ENCODE results near the gene SEMA5B. TPM values are rescaled to one million over a fixed set of nuclear protein-coding genes. Genes with fewer than 3 reads are reported as not detected.

Gene SEMA5B
- total and polyA plus RNA-seq, 2 donors: 2.2 to 10.8 TPM

DNA sequence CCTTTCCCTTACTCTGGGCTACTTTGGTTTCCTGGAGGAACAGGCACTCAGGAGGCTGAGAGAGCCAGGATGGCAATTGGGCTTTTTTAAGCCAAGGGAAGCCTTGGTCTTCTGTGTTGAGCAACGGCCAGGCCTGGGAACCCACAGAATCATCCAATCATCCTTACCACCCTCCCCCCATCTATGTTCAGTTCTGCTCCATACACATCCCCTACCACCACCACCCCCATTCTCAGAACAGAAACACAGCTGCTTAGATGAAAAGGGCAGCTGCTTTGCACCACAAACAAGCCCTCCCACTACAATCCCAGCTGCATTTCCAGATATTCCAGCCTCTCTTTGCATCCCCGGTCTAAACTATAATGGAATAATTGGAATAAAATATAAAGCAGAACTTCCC lies 21.0 kb downstream of the SEMA5B start:
- DNase-seq (ENCODE audit: extremely low spot score): no peak
- WGBS: 60% methylated on average over 2 of the region's 2 CpGs
- H3K27ac ChIP-seq (ENCODE audit: low read depth): no peak overlapping the region
- no peak overlapping the region for H3K4me3 ChIP-seq (ENCODE audit: low read depth, low read length)
- H3K36me3 ChIP-seq (ENCODE audit: insufficient read depth): no peaks in the 10 kb centered on the region
- H3K4me1 ChIP-seq (ENCODE audit: insufficient read depth): no peaks in the 10 kb centered on the region

DNA sequence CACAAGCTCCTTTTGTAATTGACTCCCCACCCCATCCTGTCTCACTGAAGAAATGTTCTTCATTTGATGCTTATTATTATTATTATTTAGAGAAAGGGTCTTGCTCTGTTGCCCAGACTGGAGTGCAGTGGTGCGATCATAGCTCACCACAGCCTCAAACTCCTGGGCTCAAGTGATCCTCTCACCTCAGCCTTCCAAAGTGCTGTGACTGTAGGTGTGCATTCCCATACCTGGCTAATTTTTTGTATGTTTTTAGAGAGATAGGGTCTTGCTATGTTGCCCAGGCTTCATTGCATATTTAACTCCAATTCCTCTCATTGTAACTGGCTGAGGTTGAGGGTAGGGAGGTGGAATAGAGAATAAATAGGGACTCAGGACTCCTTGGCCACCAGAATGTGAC lies 22.3 kb downstream of the SEMA5B start:
- Histone ChIP-seq H3K27ac (ENCODE audit: low read depth) (no peak overlapping the region), H3K4me1 (ENCODE audit: insufficient read depth) (no peaks in the 10 kb centered on the region), H3K4me3 (ENCODE audit: low read depth, low read length) (no peak overlapping the region), H3K36me3 (ENCODE audit: insufficient read depth) (no peaks in the 10 kb centered on the region)
- WGBS: 100% methylated on average over 1 of the region's 1 CpG
- DNase-seq (ENCODE audit: extremely low spot score): no peak

DNA sequence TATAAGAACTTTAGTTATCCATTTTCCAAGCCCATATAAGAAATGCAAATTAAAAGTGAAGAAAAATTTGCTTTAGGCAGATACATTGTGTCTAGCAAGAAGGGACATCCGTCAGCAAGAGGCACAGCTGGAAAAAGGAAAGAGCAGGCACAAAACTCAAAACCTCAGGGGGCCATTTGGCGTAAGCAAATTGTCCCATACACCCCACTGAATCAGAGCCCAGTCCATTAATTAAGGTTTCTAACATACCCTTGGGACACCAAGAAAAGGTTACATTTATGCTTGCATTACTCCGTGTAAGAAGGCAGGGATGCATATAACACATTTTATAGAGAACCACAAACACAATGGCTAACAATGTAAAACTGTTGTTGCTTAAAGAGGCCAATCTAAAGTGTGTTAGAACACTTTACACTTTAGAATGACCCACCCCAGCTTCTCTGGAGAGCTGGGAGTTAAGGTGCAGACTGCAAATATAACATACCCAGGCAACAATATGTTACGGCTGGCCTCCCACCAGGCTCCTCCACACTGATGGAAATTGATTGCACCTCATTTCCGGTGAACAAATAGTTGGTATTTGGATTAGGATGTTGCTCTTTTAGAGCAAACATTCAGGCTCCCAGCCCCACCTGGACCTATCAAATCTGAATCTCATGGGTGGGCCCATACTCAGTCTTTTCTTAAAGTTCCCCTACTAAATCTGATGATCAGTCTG lies 23.2 kb downstream of the SEMA5B start:
- Histone ChIP-seq H3K4me1 (ENCODE audit: insufficient read depth) (no peaks in the 10 kb centered on the region), H3K36me3 (ENCODE audit: insufficient read depth) (no peaks in the 10 kb centered on the region), H3K27ac (ENCODE audit: low read depth) (no peak overlapping the region), H3K4me3 (ENCODE audit: low read depth, low read length) (no peak overlapping the region)
- WGBS: 73% methylated on average over 5 of the region's 5 CpGs
- DNase-seq (ENCODE audit: extremely low spot score): no peak

- Histone ChIP-seq H3K4me3 (ENCODE audit: low read depth, low read length) (no peak overlapping the region), H3K4me1 (ENCODE audit: insufficient read depth) (no peaks in the 10 kb centered on the region), H3K27ac (ENCODE audit: low read depth) (no peak overlapping the region), H3K36me3 (ENCODE audit: insufficient read depth) (no peaks in the 10 kb centered on the region)
- WGBS: 83% methylated on average over 7 of the region's 7 CpGs
- no peak for DNase-seq (ENCODE audit: extremely low spot score)
Observed at GRCh38 chr3:123002749-123003497, 24.6 kb downstream of the SEMA5B start.

- no peak overlapping the region for H3K27ac ChIP-seq (ENCODE audit: low read depth)
- no peaks in the 10 kb centered on the region for H3K4me1 ChIP-seq (ENCODE audit: insufficient read depth)
- H3K4me3 ChIP-seq (ENCODE audit: low read depth, low read length): no peak overlapping the region
- H3K36me3 ChIP-seq (ENCODE audit: insufficient read depth): no peaks in the 10 kb centered on the region
- no peak for DNase-seq (ENCODE audit: extremely low spot score)
- WGBS: 77% methylated on average over 8 of the region's 8 CpGs
Observed at GRCh38 chr3:123002100-123002748, 25.3 kb downstream of the SEMA5B start.

DNA sequence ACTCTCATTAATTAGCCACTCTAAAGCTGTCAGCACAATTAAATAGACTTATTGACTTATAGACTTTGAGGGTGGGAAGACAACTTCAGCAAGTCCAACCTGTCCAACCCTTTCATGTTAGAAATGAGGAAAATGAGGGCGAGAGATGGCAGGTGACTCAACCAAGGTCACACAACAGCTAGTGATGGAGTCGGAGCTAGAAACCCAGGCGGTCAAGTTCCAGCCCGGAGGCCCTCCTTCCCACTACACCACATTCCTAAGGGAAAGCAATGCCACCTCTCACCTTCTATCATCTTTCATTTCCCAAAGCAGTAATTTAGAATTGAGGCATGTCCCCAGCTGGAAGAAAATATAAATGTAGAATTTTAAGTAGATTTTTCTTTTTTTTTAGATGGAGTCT lies 28.7 kb downstream of the SEMA5B start:
- Histone ChIP-seq H3K4me3 (ENCODE audit: low read depth, low read length) (no peak overlapping the region), H3K4me1 (ENCODE audit: insufficient read depth) (no peaks in the 10 kb centered on the region), H3K27ac (ENCODE audit: low read depth) (no peak overlapping the region), H3K36me3 (ENCODE audit: insufficient read depth) (no peaks in the 10 kb centered on the region)
- WGBS: 97% methylated on average over 4 of the region's 4 CpGs
- no peak for DNase-seq (ENCODE audit: extremely low spot score)

- WGBS: 97% methylated on average over 7 of the region's 7 CpGs
- no peak for DNase-seq (ENCODE audit: extremely low spot score)
- Histone ChIP-seq H3K27ac (ENCODE audit: low read depth) (no peak overlapping the region), H3K4me1 (ENCODE audit: insufficient read depth) (no peaks in the 10 kb centered on the region), H3K4me3 (ENCODE audit: low read depth, low read length) (no peak overlapping the region), H3K36me3 (ENCODE audit: insufficient read depth) (no peaks in the 10 kb centered on the region)
Observed at GRCh38 chr3:122998206-122998605, 29.4 kb downstream of the SEMA5B start.

DNA sequence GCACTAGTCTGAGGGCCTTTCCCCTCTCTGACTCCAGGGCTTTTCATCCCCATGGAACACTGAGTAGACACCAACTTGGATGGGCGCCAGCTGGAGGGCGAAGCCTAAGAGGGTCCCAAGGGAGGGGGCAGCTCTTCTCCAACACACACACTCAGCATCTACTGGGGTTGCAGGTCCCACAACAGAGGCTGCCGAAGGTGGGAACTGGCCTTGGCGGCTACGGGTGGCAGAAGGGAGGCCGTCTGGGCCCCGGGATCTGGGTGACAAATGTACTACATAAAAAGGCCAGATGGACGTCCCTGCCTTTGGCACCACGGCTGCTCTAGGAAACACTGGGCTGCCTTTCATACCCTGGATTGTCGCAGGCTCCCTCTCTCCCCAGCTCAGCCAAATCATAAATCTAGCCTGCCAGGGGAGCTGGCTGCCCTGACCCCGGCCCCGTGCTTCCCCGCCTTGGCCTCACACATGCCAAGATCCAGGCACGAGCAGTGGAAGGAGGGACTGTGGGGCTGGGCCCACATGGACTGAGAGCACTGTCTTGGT lies 31.5 kb downstream of the SEMA5B start:
- H3K4me3 ChIP-seq (ENCODE audit: low read depth, low read length): no peak overlapping the region
- H3K27ac ChIP-seq (ENCODE audit: low read depth): no peak overlapping the region
- H3K4me1 ChIP-seq (ENCODE audit: insufficient read depth): no peaks in the 10 kb centered on the region
- no peak for DNase-seq (ENCODE audit: extremely low spot score)
- H3K36me3 ChIP-seq (ENCODE audit: insufficient read depth): no peaks in the 10 kb centered on the region
- WGBS: 55% methylated on average over 14 of the region's 14 CpGs

DNA sequence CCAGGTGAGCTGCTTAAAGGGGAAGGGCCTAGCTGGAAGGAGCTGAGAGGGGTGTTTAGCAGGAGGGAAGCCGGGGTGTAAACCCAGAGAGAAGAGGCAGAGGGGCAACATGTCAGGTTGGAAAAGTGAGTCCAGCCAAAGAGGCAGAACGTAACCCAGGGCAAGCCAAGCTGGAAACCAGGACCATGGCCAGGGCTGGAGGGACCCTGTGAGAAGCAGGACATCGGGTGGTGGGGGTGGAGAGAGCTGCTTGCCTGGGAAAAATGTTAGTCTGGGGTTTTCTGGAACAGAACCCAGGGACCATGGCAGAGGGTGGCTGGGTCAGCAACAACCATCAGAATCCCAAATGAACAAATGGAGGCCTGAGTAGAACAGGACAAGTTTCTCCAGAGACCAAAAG lies 32.6 kb downstream of the SEMA5B start:
- Histone ChIP-seq H3K4me1 (ENCODE audit: insufficient read depth) (no peaks in the 10 kb centered on the region), H3K36me3 (ENCODE audit: insufficient read depth) (no peaks in the 10 kb centered on the region), H3K4me3 (ENCODE audit: low read depth, low read length) (no peak overlapping the region), H3K27ac (ENCODE audit: low read depth) (no peak overlapping the region)
- DNase-seq (ENCODE audit: extremely low spot score): no peak
- whole genome bisulfite sequencing: 95% methylated on average over 3 of the region's 3 CpGs

- 32% methylated on average over 18 of the region's 18 CpGs for WGBS
- no peak overlapping the region for H3K27ac ChIP-seq (ENCODE audit: low read depth)
- H3K36me3 ChIP-seq (ENCODE audit: insufficient read depth): no peaks in the 10 kb centered on the region
- no peaks in the 10 kb centered on the region for H3K4me1 ChIP-seq (ENCODE audit: insufficient read depth)
- no peak overlapping the region for H3K4me3 ChIP-seq (ENCODE audit: low read depth, low read length)
- DNase-seq (ENCODE audit: extremely low spot score): no peak
Observed at GRCh38 chr3:122993124-122993978, 34.2 kb downstream of the SEMA5B start.

GRCh38 chr3:122992676-122993075 lies 34.9 kb downstream of the SEMA5B start:
- Histone ChIP-seq H3K27ac (ENCODE audit: low read depth) (no peak overlapping the region), H3K36me3 (ENCODE audit: insufficient read depth) (no peaks in the 10 kb centered on the region), H3K4me3 (ENCODE audit: low read depth, low read length) (no peak overlapping the region), H3K4me1 (ENCODE audit: insufficient read depth) (no peaks in the 10 kb centered on the region)
- WGBS: 68% methylated on average over 9 of the region's 9 CpGs
- DNase-seq (ENCODE audit: extremely low spot score): no peak

- H3K36me3 ChIP-seq (ENCODE audit: insufficient read depth): no peaks in the 10 kb centered on the region
- H3K27ac ChIP-seq (ENCODE audit: low read depth): no peak overlapping the region
- no peak overlapping the region for H3K4me3 ChIP-seq (ENCODE audit: low read depth, low read length)
- no peak for DNase-seq (ENCODE audit: extremely low spot score)
- 71% methylated on average over 6 of the region's 6 CpGs for WGBS
- H3K4me1 ChIP-seq (ENCODE audit: insufficient read depth): no peaks in the 10 kb centered on the region
Observed at GRCh38 chr3:122992133-122992532, 35.4 kb downstream of the SEMA5B start.

Measured in urinary bladder (tissue), 4 donors.